ENCODE measurements around the gene MRPS5. TPM values are rescaled to one million over a fixed set of nuclear protein-coding genes. Genes with fewer than 3 reads are reported as not detected.
A peak's percentile ranks its signal among the peaks of the same experiment; 100 is the strongest.

MRPS5 gene
- 61.2 TPM for polyA plus RNA-seq (2013, experiment 1 of 2)
- 59.0 TPM for polyA plus RNA-seq (2013, experiment 2 of 2)

- no peaks in the 10 kb centered on the region for H3K9me3 ChIP-seq (ENCODE audit: control insufficient read depth, low read length)
- WGBS, 2 experiments (ENCODE audit: insufficient coverage in 2 of 2) = 0 to 1% methylated on average over 58 to 69 of the region's 86 CpGs
- peak within 1 kb of the TSS; percentile 95 for H3K27ac ChIP-seq (ENCODE audit: low read depth, low read length, severe bottlenecking)
- H3K4me1 ChIP-seq (ENCODE audit: control insufficient read depth, insufficient read depth, low read length, poor library complexity, severe bottlenecking) = no peaks in the 10 kb centered on the region
- peak within 1 kb of the TSS; percentile 92 for H3K4me3 ChIP-seq (ENCODE audit: extremely low read depth, insufficient read depth, low read length, poor library complexity, severe bottlenecking)
- peaks cover 12% of the 10 kb centered on the region for H3K36me3 ChIP-seq (ENCODE audit: control insufficient read depth, insufficient read depth, low read length)
These were observed at the start of gene MRPS5 for GRCh38 chr2:95121407-95122196. Gene MRPS5 (minus strand): TSS chr2:95121808. CDS start chr2:95121791, 17 bp downstream.

- Histone ChIP-seq H3K27ac (ENCODE audit: low read depth, low read length, severe bottlenecking) (peak overlapping the region; percentile 93), H3K4me3 (ENCODE audit: extremely low read depth, insufficient read depth, low read length, poor library complexity, severe bottlenecking) (peak overlapping the region; percentile 77)
- 17 to 26% methylated on average over 6 to 12 of the region's 16 CpGs for WGBS, 2 experiments (ENCODE audit: insufficient coverage in 2 of 2)
These were observed 44.6 kb upstream of the MRPS5 start for GRCh38 chr2:95166065-95166763.

DNA sequence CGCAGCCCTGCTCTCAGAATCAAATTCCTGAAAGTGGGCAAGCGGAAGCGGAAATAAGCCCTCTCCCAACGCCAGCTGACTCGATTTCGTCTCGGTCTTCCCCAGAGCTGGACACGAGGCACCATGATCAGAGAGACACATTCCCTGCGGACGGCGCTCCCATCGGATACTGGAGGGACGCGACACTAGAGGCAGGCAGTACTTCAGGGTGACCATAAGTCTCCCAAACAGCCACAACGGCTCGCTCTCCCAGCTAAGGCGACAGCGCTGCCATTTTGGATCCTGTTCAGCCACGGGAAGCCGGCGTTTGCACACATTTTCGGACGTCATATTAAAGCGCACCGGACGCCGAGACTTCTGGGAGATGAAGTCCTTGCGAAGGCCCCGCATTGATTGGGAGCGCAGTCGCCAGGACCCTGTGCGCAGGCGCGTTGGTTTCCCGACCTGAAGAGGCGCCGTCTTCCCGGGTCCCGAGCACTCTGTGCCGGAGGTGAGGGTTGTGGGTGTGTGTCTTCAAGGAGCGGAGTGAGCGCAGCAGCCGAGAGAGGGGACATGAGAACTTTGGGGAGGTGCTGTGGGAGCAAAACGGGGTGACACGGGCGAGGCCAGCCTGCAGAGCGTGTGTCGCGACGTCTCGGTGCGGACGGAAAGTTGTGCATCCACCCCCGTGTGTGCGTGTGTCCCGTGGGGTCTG lies 43.9 kb upstream of the MRPS5 start, which contains the start of gene ZNF2:
TSS of gene ZNF2 (plus strand) at position 439 of the 694 bp plus-strand sequence. CDS start 10,418 bp downstream, outside the sequence.
- peak within 1 kb of the TSS; percentile 93 for H3K27ac ChIP-seq (ENCODE audit: low read depth, low read length, severe bottlenecking)
- H3K4me3 ChIP-seq (ENCODE audit: extremely low read depth, insufficient read depth, low read length, poor library complexity, severe bottlenecking) = peak within 1 kb of the TSS; percentile 77
- WGBS, 2 experiments (ENCODE audit: insufficient coverage in 2 of 2) = 0 to 1% methylated on average over 48 to 56 of the region's 56 CpGs

More at GRCh38 chr2:95166065-95166763, 44.6 kb upstream of the MRPS5 start:
- Histone ChIP-seq H3K4me1 (ENCODE audit: control insufficient read depth, insufficient read depth, low read length, poor library complexity, severe bottlenecking) (peaks cover 8% of the 10 kb centered on the region), H3K36me3 (ENCODE audit: control insufficient read depth, insufficient read depth, low read length) (peaks cover 6% of the 10 kb centered on the region), H3K9me3 (ENCODE audit: control insufficient read depth, low read length) (peaks cover 4% of the 10 kb centered on the region)

DNA sequence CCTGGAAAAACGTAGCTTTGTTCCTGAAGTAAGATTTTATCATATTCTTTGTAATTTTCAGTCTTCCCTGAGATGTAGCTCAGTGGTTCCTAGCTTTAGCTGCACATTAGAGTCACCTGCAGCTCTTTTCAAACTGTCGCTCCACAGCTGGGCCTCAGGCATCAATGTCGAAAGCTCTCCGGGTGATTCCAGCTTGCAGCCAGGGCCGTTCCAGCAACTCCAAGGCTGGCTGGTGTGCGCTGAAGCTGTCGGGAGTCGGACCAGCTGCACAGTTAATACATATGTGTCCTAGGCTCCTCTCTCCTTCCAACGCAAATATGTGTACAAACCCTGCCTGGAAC lies 43.4 kb upstream of the MRPS5 start:
- Histone ChIP-seq H3K4me1 (ENCODE audit: control insufficient read depth, insufficient read depth, low read length, poor library complexity, severe bottlenecking) (peaks cover 8% of the 10 kb centered on the region), H3K9me3 (ENCODE audit: control insufficient read depth, low read length) (peaks cover 4% of the 10 kb centered on the region), H3K36me3 (ENCODE audit: control insufficient read depth, insufficient read depth, low read length) (peaks cover 6% of the 10 kb centered on the region), H3K27ac (ENCODE audit: low read depth, low read length, severe bottlenecking) (peak overlapping the region; percentile 93), H3K4me3 (ENCODE audit: extremely low read depth, insufficient read depth, low read length, poor library complexity, severe bottlenecking) (peak overlapping the region; percentile 77)
- 2 to 5% methylated on average over 8 to 9 of the region's 9 CpGs for WGBS, 2 experiments (ENCODE audit: insufficient coverage in 2 of 2)

More for the DNA sequence above, 43.9 kb upstream of the MRPS5 start, which contains the start of gene ZNF2:
- peaks cover 4% of the 10 kb centered on the region for H3K9me3 ChIP-seq (ENCODE audit: control insufficient read depth, low read length)
- peaks cover 6% of the 10 kb centered on the region for H3K36me3 ChIP-seq (ENCODE audit: control insufficient read depth, insufficient read depth, low read length)
- peaks cover 8% of the 10 kb centered on the region for H3K4me1 ChIP-seq (ENCODE audit: control insufficient read depth, insufficient read depth, low read length, poor library complexity, severe bottlenecking)

- WGBS, 2 experiments (ENCODE audit: insufficient coverage in 2 of 2) = 17 to 19% methylated on average over 37 to 52 of the region's 64 CpGs
- H3K27ac ChIP-seq (ENCODE audit: low read depth, low read length, severe bottlenecking) = no peak within 1 kb of the TSS
- peaks cover 19% of the 10 kb centered on the region for H3K9me3 ChIP-seq (ENCODE audit: control insufficient read depth, low read length)
- H3K36me3 ChIP-seq (ENCODE audit: control insufficient read depth, insufficient read depth, low read length) = peaks cover 31% of the 10 kb centered on the region
- peaks cover 4% of the 10 kb centered on the region for H3K4me1 ChIP-seq (ENCODE audit: control insufficient read depth, insufficient read depth, low read length, poor library complexity, severe bottlenecking)
- H3K4me3 ChIP-seq (ENCODE audit: extremely low read depth, insufficient read depth, low read length, poor library complexity, severe bottlenecking) = peak within 1 kb of the TSS; percentile 65
These were observed 38.3 kb upstream of the MRPS5 start, which contains the start of gene ZNF514 for GRCh38 chr2:95159690-95160449. Gene ZNF514 (minus strand): TSS chr2:95159848. CDS start chr2:95153253, 6,595 bp downstream.

DNA sequence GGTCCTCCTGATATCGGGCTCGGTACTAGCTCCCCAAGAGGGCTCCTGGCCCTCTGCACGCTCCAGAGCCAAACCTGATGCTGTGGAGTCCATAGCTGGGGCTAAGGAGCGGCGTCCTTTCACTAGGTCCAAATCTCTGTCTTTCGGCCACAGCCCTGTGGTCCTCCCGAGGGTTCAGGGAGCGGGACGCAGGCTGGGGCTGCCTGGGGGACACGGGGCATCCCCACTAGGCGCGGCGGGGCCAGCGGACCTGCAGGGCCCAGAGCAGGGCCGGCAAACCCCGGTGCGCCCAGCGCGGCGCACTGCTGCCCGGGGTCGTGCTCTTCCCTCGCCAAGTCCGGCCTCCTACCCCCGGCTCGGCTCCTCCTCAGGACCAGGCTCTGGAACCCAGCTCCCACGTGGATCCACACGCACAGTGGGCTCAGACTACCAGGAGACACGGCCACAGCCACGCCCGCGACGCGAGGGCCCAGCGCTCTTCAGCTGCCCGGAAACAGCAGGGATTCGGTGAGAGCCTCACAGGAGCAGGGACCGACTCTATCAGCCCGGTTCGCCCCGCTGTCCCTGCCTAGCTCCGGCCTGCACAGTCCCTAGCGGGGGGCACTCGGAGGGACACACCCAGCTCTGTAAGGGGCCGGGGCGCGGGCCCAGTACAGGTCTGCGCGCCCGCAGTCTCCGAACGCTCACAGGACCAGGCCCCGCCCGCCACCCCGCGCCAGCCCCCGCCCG lies 37.4 kb upstream of the MRPS5 start:
- Histone ChIP-seq H3K4me3 (ENCODE audit: extremely low read depth, insufficient read depth, low read length, poor library complexity, severe bottlenecking) (peak overlapping the region; percentile 65), H3K36me3 (ENCODE audit: control insufficient read depth, insufficient read depth, low read length) (peaks cover 38% of the 10 kb centered on the region), H3K4me1 (ENCODE audit: control insufficient read depth, insufficient read depth, low read length, poor library complexity, severe bottlenecking) (no peaks in the 10 kb centered on the region), H3K9me3 (ENCODE audit: control insufficient read depth, low read length) (peaks cover 25% of the 10 kb centered on the region), H3K27ac (ENCODE audit: low read depth, low read length, severe bottlenecking) (no peak overlapping the region)
- WGBS, 2 experiments (ENCODE audit: insufficient coverage in 2 of 2) = 9 to 10% methylated on average over 34 of the region's 58 CpGs

DNA sequence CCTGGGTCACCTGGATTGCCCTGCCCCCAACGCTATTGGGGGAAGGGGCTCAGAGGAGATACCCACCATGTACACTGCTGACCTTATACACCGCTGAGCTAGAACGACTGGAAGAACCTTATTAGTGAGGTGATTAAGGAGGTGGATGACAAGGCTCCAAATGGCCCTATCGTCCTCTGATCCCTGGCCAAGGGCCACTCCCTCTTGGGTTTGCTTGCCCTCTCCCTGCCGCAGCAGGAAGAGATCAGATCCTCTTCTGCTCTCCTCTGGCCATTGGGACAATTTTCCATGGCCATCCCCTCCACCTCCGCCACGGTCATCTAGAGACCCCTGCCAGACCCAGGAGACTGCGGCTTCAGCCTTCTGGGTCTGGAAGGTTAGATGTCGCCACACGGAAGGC lies 36.8 kb upstream of the MRPS5 start:
- Histone ChIP-seq H3K36me3 (ENCODE audit: control insufficient read depth, insufficient read depth, low read length) (peaks cover 39% of the 10 kb centered on the region), H3K27ac (ENCODE audit: low read depth, low read length, severe bottlenecking) (no peak overlapping the region), H3K4me1 (ENCODE audit: control insufficient read depth, insufficient read depth, low read length, poor library complexity, severe bottlenecking) (no peaks in the 10 kb centered on the region), H3K4me3 (ENCODE audit: extremely low read depth, insufficient read depth, low read length, poor library complexity, severe bottlenecking) (peak overlapping the region; percentile 65), H3K9me3 (ENCODE audit: control insufficient read depth, low read length) (peaks cover 27% of the 10 kb centered on the region)
- WGBS, 2 experiments (ENCODE audit: insufficient coverage in 2 of 2) = 83 to 87% methylated on average over 6 to 8 of the region's 10 CpGs

GRCh38 chr2:95149397-95149984 lies 27.9 kb upstream of the MRPS5 start:
- no peak overlapping the region for H3K27ac ChIP-seq (ENCODE audit: low read depth, low read length, severe bottlenecking)
- WGBS, 2 experiments (ENCODE audit: insufficient coverage in 2 of 2) = 82 to 100% methylated on average over 2 to 3 of the region's 6 CpGs
- H3K9me3 ChIP-seq (ENCODE audit: control insufficient read depth, low read length) = peaks cover 89% of the 10 kb centered on the region
- peaks cover 70% of the 10 kb centered on the region for H3K36me3 ChIP-seq (ENCODE audit: control insufficient read depth, insufficient read depth, low read length)
- no peaks in the 10 kb centered on the region for H3K4me1 ChIP-seq (ENCODE audit: control insufficient read depth, insufficient read depth, low read length, poor library complexity, severe bottlenecking)
- H3K4me3 ChIP-seq (ENCODE audit: extremely low read depth, insufficient read depth, low read length, poor library complexity, severe bottlenecking) = no peak overlapping the region

DNA sequence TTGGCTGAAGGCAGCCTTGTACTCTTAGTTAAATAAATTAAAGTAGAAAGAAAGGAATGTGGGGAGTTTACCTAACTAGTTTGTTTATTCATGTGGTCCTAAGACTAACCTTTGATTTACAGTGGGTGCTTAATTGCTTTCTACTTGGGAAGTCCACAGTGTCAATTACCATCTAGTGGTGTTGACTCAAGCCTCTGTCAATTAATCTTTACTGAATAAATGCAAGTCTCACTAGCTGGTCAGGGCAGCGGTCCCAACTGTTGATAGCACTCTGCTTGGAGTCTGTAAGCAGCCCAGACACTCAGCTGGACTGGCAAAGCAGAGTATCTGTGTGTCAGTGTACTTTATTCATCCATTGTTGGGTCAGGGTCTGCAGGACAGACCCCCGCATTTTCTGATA lies 22.2 kb upstream of the MRPS5 start:
- H3K4me1 ChIP-seq (ENCODE audit: control insufficient read depth, insufficient read depth, low read length, poor library complexity, severe bottlenecking) = no peaks in the 10 kb centered on the region
- peaks cover 49% of the 10 kb centered on the region for H3K9me3 ChIP-seq (ENCODE audit: control insufficient read depth, low read length)
- peaks cover 24% of the 10 kb centered on the region for H3K36me3 ChIP-seq (ENCODE audit: control insufficient read depth, insufficient read depth, low read length)
- no peak overlapping the region for H3K4me3 ChIP-seq (ENCODE audit: extremely low read depth, insufficient read depth, low read length, poor library complexity, severe bottlenecking)
- H3K27ac ChIP-seq (ENCODE audit: low read depth, low read length, severe bottlenecking) = no peak overlapping the region
- WGBS, 2 experiments (ENCODE audit: insufficient coverage in 2 of 2) = 83 to 100% methylated on average over 2 of the region's 2 CpGs
